OCI-LY7 (cell line): ENCODE measurements around the gene KDSR. TPM values are rescaled to one million over a fixed set of nuclear protein-coding genes. Genes with fewer than 3 reads are reported as not detected.

ENCODE experiments used
- BruUV-seq: library from RNA; stranded (reverse); fragments of 400-500 nt; replicated peaks from 2 replicates; lab custom pipeline; 2021; lab: Mats Ljungman, UMichigan
- CTCF ChIA-PET: fragments of 300-600 bp; sonication (Branson Sonifier 250); formaldehyde crosslinking; loops from one replicate; lab custom pipeline; 2022; ENCODE audit warnings: antibody characterized with exemption; ENCODE audit not compliant: unreplicated experiment; lab: Charles Lee
- POLR2A ChIA-PET: fragments of 300-600 bp; sonication (Branson Sonifier 250); formaldehyde crosslinking; loops from one replicate; lab custom pipeline; 2022; ENCODE audit warnings: antibody characterized with exemption; lab: Charles Lee
- DNase-seq: peaks from one replicate; pipeline ENCODE4 v3.0.0-alpha.2; 2015; ENCODE audit warnings: low spot score
- H2AFZ ChIP-seq: fragments of 200-600 bp; sonication (generic), shearing (Covaris generic); 2 replicates; pipeline ENCODE4 v1.6.1; 2014; ENCODE audit warnings: mild to moderate bottlenecking, antibody characterized with exemption, low read length, moderate library complexity
- H3K27ac ChIP-seq: fragments of 200-600 bp; sonication (generic); 2 replicates; pipeline ENCODE4 v1.5.1; 2014; ENCODE audit warnings: mixed run types, low read depth, mild to moderate bottlenecking, moderate library complexity, low read length, inconsistent platforms; ENCODE audit not compliant: poor library complexity, severe bottlenecking
- H3K36me3 ChIP-seq: fragments of 200-600 bp; sonication (generic); 2 replicates; pipeline ENCODE4 v1.6.1; 2014; ENCODE audit warnings: mild to moderate bottlenecking, antibody characterized with exemption, low read length, moderate library complexity, mixed read lengths; ENCODE audit not compliant: insufficient read depth
- H3K4me1 ChIP-seq: fragments of 200-600 bp; sonication (generic); 2 replicates; pipeline ENCODE4 v1.5.1; 2014; ENCODE audit warnings: mild to moderate bottlenecking, low read length; ENCODE audit not compliant: insufficient read depth, poor library complexity, severe bottlenecking
- H3K4me2 ChIP-seq: fragments of 200-600 bp; sonication (generic); 2 replicates; pipeline ENCODE4 v1.6.1; 2014; ENCODE audit warnings: mild to moderate bottlenecking, low read length
- H3K4me3 ChIP-seq: fragments of 200-600 bp; sonication (generic); 2 replicates; pipeline ENCODE4 v1.5.1; 2014; ENCODE audit warnings: mild to moderate bottlenecking, low read depth, low read length; ENCODE audit not compliant: poor library complexity, severe bottlenecking
- H3K79me2 ChIP-seq: fragments of 200-600 bp; sonication (generic); 2 replicates; pipeline ENCODE4 v1.6.1; 2016; ENCODE audit warnings: low read depth, mild to moderate bottlenecking, low read length, moderate library complexity, mixed read lengths; ENCODE audit not compliant: insufficient read depth
- H3K9me2 ChIP-seq: fragments of 200-600 bp; sonication (generic); 2 replicates; pipeline ENCODE4 v1.6.1; 2016; ENCODE audit warnings: mild to moderate bottlenecking, low read length, mixed read lengths; ENCODE audit not compliant: insufficient read depth
- H3K9me3 ChIP-seq: fragments of 200-600 bp; sonication (generic); 2 replicates; pipeline ENCODE4 v1.6.1; 2014; ENCODE audit warnings: mild to moderate bottlenecking, mixed run types, low read length, mixed read lengths
- H4K20me1 ChIP-seq: fragments of 200-600 bp; sonication (generic); 2 replicates; pipeline ENCODE4 v1.6.1; 2014; ENCODE audit warnings: mild to moderate bottlenecking, antibody characterized with exemption, low read length, moderate library complexity, mixed read lengths; ENCODE audit not compliant: insufficient read depth
- CTCF ChIP-seq: fragments of 200-600 bp; sonication (generic); conservative IDR thresholded peaks from 2 replicates; pipeline ENCODE4 v1.5.1; 2014; ENCODE audit warnings: mild to moderate bottlenecking, antibody characterized with exemption, low read length, moderate library complexity, mixed read lengths
- EZH2phosphoT487 ChIP-seq: fragments of 200-600 bp; sonication (generic); IDR thresholded peaks from 2 replicates; pipeline ENCODE4 v1.6.1; 2018; ENCODE audit warnings: low read depth, borderline replicate concordance, mild to moderate bottlenecking, mixed run types, antibody characterized with exemption, low read length, moderate library complexity, mixed read lengths
- intact Hi-C: fragments of 100-400 bp; cut with micrococcal nuclease; formaldehyde crosslinking; loops from one replicate; pipeline ENCODE4 v1.10.0; 2022; ENCODE audit not compliant: unreplicated experiment
- total RNA-seq, 2 experiments: library from RNA; depleted of rRNA in 1 of 2; stranded (reverse); fragments of >200 nt in 1 of 2; shearing (Covaris generic) in 1 of 2; gene quantifications; 2 replicates each; pipeline ENCODE4 v1.2.3, GENCODE V29; 2014 to 2022

KDSR gene
- total RNA-seq, 2 experiments from 2014 or later: 6.5 to 13.4 TPM

GRCh38 chr18:63410792-63411191 is 43.8 kb upstream of the KDSR start:
- Histone ChIP-seq H3K27ac (no peak overlapping the region), H3K9me2 (no peaks in the 10 kb centered on the region), H2AFZ (no peak overlapping the region), H3K36me3 (peaks cover 85% of the 10 kb centered on the region), H3K4me1 (no peaks in the 10 kb centered on the region), H3K9me3 (no peaks in the 10 kb centered on the region), H3K4me2 (no peak overlapping the region), H4K20me1 (no peaks in the 10 kb centered on the region), H3K79me2 (peaks cover 22% of the 10 kb centered on the region; the same call in 1 of the 2 replicates), H3K4me3 (no peak overlapping the region)
- intact Hi-C loops: no loop called here
- no TSS peak for BruUV-seq
- DNase-seq: no peak
- TF ChIP-seq EZH2phosphoT487 (no peak), CTCF (no peak)
- ChIA-PET POLR2A (no interaction called here), CTCF (no interaction called here)

- no TSS peak for BruUV-seq
- TF ChIP-seq EZH2phosphoT487 (no peak), CTCF (no peak)
- Histone ChIP-seq H2AFZ (no peak overlapping the region), H3K4me3 (no peak overlapping the region), H3K36me3 (peaks cover 77% of the 10 kb centered on the region), H3K27ac (no peak overlapping the region), H3K4me2 (no peak overlapping the region), H3K79me2 (peaks cover 22% of the 10 kb centered on the region; the same call in 1 of the 2 replicates), H3K4me1 (no peaks in the 10 kb centered on the region), H3K9me3 (no peaks in the 10 kb centered on the region), H3K9me2 (no peaks in the 10 kb centered on the region), H4K20me1 (no peaks in the 10 kb centered on the region)
- CTCF ChIA-PET: no interaction called here
- intact Hi-C loops: no loop called here
- no peak for DNase-seq
- POLR2A ChIA-PET: no interaction called here
These were observed 42.3 kb upstream of the KDSR start for GRCh38 chr18:63409301-63409700.

- H3K27ac ChIP-seq: no peak overlapping the region
- CTCF ChIA-PET: no interaction called here
- TF ChIP-seq CTCF (no peak), EZH2phosphoT487 (no peak)
- DNase-seq: no peak
- no peak overlapping the region for H3K4me3 ChIP-seq
- peaks cover 16% of the 10 kb centered on the region; the same call in 1 of the 2 replicates for H3K79me2 ChIP-seq
- no peaks in the 10 kb centered on the region for H3K4me1 ChIP-seq
- BruUV-seq: no TSS peak
- H2AFZ ChIP-seq: no peak overlapping the region
- POLR2A ChIA-PET: no interaction called here
- peaks cover 83% of the 10 kb centered on the region for H3K36me3 ChIP-seq
- no peak overlapping the region for H3K4me2 ChIP-seq
- H4K20me1 ChIP-seq: no peaks in the 10 kb centered on the region
- H3K9me3 ChIP-seq: no peaks in the 10 kb centered on the region
- intact Hi-C loops: no loop called here
- no peaks in the 10 kb centered on the region for H3K9me2 ChIP-seq
These were observed 40.7 kb upstream of the KDSR start for GRCh38 chr18:63407734-63408133.
